ENCODE data around the gene TMEM74B. TPM values are rescaled to one million over a fixed set of nuclear protein-coding genes. Genes with fewer than 3 reads are reported as not detected.
"Not testable (repeated sequence)": the region's sequence is repeated elsewhere in the genome, so short reads cannot be mapped to it uniquely, and the experiment has no call there.

Gene TMEM74B
- polyA plus RNA-seq (ENCODE audit: insufficient read depth in 1 of 5, insufficient read length in 5 of 5, low replicate concordance in 1 of 5) = 10 to 100 TPM; 10.3 to 16.0 (median 12.1) TPM
- long read RNA-seq, donor 1 = 0 reads
- long read RNA-seq, donor 2, partial matches to known transcripts = 0 of 1 reads
- long read RNA-seq, donor 2, other reads (novel, unspliced or antisense) = 0 of 1 reads
- long read RNA-seq, donor 3, partial matches to known transcripts = 0 of 2 reads
- long read RNA-seq, donor 3, other reads (novel, unspliced or antisense) = 0 of 2 reads
- long read RNA-seq, donor 4, partial matches to known transcripts = 0 of 1 reads
- long read RNA-seq, donor 4, other reads (novel, unspliced or antisense) = 0 of 1 reads
- long read RNA-seq, donor 5, partial matches to known transcripts = 9 of 12 reads
- long read RNA-seq, donor 5, other reads (novel, unspliced or antisense) = 0 of 12 reads
- long read RNA-seq, donor 6, partial matches to known transcripts = 0 of 1 reads
- long read RNA-seq, donor 6, other reads (novel, unspliced or antisense) = 0 of 1 reads
- long read RNA-seq, donor 7, partial matches to known transcripts = 0 of 4 reads
- long read RNA-seq, donor 7, other reads (novel, unspliced or antisense) = 0 of 4 reads
- long read RNA-seq, donor 8 = 0 reads

DNA sequence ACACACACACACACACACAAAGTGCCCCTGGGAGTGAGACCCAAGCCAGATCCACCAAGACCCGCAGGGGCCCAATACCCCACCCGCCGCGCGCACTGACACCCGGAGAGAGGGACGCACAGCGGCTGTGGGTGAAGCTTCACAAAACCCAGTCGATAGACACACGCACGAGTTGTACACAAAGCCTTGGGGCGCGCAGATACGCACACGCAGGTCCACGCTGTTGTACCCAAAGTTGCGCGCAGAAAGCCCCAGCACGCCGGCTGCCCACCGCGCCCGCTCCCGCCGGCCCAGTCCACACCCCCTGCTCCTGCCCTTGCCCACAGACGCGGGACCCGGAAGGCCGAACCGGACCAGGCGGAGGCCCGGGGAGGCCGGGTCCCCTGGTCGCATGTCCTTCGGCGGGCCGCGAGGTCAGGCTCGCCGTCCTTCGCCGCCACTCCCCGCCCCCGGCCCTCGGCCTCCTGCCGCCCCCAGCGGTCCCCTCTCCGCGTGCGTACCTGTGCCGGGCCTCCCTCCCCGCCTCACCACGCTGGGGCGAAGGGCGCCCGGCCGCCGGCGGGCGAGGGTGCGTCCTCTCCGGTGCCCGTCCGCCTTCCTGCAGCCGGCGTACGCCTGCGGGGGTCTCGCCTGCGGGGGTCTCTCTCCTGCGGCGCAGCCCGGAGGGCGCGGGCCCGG is at the start of gene TMEM74B:
Gene TMEM74B (minus strand): TSS at position 344 of the 678 bp plus-strand sequence. CDS start 1,180 bp downstream, outside the sequence.
- DNase-seq = no peak

DNA sequence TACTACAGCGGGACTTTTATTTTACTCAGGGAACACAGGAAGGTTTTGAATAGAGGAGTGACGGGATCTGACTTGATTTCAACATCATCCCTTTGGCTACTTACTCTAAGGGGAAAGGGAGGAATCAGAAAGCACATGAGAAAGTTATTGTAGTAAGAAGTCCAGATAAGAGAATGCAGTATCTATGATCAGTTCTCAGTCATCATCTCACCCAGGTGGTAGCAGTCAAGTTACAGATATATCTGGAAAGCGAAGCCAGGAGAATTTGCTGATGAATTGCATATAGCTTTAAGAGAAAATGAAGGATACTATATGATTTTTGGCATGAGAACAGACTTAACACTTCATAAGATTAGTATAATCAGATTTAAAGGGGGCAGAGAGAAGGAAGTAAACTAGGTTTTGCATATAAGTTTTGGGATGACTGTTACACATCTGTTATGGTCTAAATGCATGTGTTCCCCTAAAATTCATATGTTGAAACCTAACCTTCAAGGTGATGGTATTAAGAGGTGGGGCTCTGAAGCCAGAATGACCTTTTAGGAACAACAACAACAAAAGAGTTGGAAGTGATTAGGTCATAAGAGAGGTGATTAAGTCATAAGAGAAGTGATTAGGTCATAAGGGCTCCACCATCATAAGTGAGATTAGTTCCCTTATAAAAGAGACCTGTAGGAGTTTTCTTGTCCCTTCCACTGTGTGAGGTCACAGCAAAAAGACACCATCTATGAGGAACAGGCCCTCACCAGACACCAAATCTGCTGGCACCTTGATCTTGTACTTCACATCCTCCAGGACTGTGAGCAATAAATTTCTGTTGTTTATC is 47.7 kb upstream of the TMEM74B start:
- peak in 1 of 2 donors; percentile 38 for DNase-seq

DNA sequence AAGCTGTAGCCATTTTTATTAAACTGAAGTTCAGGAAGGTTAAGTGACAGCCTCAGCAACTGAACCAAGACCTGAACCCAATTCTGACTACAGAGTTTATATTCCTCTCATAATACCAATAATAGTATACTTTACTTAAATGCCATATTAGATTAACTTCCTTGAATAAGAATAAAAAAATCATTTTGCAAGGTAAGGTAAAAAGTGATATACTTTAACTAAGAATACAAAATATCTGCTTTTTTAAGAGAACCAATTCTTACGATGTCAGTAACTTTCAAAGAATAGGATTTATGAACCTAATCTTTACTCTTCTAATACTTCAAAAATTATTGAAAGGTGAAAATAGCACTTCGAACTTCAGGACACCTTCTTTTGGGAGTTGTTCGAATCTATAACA is 44.8 kb upstream of the TMEM74B start:
- no peak for DNase-seq

DNA sequence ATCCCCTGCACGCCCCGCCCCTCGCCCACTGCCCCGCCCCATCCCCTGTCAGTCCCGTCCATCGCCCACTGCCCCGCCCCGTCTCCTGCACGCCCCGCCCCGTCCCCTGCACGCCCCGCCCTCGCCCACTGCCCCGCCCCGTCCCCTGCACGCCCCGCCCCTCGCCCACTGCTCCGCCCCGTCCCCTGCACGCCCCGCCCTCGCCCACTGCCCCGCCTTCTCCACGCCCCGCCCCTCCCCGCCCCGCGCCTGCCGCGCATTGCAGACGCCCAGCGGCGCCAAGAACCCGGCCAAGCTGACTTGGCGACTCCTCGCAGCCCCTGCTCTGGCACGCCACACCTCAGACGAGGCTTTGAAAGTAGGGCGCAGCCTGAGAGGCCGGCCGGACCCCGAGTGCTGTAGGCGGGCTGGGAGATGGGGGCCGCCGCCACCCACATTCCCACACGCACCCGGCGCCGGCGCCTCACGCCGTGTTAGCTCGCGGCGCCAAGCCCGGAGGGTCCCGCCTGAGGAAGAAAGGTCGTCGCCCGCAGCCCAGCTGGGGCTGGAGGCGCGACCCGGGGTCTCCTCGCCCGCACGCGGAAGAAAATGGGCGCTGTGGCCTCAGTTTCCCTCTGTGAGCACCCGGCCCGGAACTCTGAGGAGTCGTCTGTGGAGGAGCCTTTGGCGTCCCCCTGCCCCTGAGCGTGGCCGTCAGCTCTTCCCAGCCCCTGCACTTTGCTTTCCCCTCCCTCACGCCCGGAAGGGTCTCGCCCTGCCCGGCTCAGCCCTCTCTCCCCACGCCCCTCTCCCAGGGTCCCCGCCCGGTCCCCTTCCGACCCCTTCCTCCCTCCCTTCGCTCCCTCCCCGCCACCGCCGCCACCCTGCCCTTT is 41.2 kb upstream of the TMEM74B start, which contains the start of gene RAD21L1:
Gene RAD21L1 (plus strand): TSS at position 262 of the 872 bp plus-strand sequence. CDS start 2,410 bp downstream, outside the sequence.
- peak; percentile 56 to 58 for DNase-seq

DNA sequence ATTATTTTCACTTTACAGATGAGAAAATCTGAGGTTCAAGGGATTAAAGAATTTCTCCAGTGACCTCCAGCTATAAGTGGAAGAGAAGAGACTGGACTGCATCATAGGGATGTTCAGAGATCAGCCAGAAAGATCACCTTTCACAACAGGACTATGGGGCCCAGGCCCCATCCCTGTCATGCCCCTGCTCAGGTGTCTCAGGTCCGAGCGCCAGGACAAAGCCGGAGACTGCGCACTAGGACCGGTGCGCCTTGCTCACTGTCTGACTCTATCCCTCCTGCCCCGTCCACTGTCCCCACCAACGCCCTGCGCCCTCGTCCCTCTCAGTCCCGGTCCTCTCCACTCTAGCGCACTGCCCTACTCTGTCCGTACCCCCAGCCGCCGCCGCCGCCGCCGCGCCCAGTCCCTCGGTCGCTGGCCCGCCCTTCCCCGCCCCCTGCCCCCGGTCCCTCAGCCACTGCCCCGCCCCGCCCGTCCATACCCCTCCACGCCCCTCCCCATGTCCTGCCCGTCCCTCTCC is 40.5 kb upstream of the TMEM74B start:
- no peak for DNase-seq

DNA sequence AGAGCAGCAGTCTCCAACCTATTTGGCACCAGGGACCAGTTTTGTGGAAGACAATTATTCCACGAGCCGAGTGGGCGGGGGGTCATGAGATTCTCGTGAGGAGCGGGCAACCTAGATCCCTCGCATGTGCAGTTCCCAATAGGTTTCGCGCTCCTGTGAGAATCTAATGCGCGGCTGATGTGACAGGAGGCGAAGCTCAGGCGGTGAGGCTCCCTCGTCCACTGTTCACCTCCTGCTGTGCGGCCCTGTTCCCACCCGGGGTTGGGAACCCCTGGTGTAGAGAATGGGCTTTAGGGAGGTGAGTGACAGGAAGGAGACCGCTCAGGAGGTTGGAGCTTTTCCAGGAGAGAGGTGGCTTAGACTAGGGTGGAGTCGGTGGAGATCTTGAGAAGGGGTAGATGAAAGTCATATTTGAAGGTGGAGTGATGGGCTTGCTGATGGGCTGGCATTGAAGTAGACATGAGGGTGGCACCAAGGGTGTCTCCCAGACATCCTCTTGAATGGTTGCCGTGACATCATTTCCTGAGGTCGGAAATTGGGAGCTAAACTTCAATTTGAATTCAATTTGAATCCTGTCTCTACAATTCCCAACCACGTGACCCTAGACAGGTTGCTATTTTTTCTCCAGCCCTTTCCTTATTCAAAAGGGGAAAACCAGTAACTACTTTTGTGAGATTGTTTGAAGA is 39.6 kb upstream of the TMEM74B start:
- no peak for DNase-seq

DNA sequence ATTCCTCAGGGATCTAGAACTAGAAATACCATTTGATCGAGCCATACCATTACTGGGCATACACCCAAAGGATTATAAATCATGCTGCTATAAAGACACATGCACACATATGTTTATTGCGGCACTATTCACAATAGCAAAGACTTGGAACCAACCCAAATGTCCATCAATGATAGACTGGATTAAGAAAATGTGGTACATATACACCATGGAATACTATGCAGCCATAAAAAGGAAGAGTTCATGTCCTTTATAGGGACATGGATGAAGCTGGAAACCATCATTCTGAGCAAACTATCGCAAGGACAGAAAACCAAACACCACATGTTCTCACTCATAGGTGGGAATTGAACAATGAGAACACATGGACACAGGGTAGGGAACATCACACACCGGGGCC is 38.0 kb upstream of the TMEM74B start:
- not testable (repeated sequence) for DNase-seq

DNA sequence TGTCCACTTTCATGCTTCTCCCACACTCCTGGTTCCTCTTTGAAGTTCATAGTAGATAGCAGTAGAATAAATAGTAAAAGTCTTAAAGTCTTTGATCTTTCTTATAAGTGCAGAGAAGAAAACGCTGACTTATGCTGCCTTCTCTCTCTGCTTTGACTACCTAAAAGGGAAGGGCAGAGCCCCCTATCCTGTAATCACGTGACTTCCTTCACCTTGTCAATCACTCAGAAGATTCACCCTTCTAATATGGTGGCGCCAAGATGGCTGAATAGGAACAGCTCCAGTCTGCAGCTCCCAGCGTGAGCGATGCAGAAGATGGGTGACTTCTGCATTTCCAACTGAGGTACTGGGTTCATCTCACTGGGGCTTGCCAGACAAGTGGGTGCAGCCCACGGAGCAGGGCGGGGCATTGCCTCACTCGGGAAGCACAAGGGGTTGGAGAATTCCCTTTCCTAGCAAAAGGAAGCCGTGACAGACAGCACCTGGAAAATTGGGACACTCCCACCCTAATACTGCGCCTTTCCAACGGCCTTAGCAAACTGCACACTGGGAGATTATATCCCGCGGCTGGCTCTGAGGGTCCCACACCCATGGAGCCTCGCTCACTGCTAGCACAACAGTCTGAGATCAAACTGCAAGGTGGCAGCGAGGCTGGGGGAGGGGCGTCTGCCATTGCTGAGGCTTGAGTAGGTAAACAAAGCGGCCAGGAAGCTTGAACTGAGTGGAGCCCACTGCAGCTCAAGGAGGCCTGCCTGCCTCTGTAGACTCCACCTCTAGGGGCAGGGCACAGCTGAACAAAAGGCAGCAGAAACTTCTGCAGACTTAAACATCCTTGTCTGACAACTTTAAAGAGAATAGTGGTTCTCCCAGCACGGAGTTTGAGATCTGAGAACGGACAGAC is 32.0 kb upstream of the TMEM74B start:
- DNase-seq = not testable (repeated sequence)

DNA sequence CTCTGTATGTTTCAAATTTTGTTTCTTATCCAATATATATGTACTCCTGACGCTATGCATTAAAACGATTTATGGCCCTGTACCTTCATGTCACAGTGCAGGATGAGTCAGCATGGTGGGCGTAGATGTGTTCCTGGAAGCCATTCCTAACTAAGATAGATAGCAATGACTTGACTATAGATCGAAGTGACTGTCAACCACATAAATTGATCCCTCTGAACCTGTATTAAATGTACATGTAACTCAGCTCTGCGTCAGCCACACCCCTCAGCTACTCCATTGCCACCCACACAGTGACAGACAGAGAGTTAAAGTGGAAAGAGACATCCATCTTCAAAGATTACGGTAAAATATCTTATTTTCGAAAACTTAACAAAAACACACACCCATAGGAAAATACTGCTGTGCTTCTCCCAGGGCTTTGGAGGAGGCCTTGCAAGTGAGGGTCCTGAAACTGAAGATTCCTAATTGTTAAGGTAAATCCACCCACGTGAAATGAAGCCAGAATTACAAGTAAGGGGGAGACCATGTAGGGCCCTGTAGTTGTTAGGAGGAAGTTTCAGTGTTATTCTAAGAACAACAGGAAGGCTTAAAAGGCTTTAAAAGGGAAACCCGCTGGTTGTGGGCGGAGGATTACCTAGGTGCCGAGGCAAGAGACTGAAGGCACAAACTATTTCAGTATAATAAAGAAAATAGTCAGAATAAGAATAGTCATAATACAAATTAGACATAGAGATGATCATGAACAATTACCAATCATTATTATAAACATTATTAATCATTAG is 30.8 kb upstream of the TMEM74B start:
- DNase-seq = no peak

DNA sequence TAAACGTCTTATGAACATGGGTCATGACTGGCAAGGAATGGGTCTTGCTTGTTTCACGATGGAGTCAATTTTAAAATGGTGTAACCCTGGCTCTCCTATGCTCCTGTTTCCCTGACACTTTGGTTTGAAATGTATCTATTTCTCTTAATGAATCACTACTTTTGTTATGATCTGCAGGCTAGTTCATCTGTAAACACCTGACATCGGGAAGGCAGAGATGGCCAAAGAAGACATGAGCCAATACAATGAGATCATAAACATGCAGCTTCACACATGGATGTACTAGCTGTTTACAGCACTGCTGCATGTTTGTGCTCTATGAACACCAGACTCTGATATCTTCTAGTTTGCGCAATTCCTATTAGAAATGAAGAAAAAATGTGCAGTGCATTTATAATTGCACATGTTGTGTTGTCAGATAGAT is 30.1 kb upstream of the TMEM74B start:
- no peak for DNase-seq

DNA sequence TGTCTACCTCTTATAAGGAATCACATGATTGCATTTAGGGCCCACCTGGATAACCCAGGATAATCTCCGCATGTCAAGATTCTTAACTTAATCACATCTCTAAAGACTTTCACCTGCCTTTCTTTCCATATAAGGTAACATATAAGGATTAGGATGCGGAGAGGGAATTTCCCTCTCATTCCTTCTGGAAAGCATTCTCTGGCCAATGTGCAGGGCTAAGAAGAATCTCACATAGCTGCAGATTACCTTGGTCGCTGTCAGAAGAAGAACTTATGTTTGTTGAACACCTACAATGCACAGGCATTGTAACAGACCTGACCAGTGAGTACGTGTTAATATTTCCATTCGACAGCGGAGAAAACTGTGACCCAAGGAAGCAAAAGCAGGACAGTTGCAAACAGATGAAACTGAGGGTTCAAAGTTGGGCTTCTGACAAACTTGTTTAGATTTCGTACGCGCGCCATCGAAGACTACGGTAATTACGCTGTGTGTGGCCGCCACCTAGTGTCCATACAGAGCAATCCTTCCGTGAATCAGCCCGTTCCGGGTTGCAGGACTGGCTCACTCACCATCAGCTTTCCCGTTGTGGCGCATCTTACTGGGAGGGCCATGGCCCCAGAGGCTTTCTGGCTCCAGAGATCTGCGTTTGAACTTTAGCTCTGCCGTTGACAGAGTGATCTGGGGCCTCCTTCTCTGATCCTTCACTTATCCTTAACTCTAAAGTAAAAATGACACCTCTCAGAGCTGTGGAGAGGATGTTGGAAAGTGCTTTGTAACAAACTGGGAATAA is 28.0 kb upstream of the TMEM74B start:
- DNase-seq = peak; percentile 59 to 62

DNA sequence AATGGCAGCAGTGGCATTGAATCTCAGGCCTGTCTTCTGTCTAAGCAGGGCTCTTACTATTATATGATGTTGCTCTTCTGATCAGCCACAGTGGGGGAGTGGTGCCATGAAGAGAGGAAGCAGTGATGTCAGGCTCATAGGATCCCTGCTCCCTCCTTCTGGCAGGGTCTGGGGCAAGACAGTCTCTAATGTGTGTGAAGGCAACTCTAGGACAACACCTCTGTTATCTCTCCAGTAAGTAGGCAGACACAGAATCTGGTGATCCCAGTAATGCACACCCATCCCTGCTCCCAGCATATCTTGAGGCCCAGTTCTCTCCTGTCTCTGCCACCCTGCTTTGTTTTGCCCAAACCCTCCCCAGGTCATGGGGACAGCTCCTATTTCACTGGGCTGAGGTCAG is 27.2 kb upstream of the TMEM74B start:
- no peak for DNase-seq

DNA sequence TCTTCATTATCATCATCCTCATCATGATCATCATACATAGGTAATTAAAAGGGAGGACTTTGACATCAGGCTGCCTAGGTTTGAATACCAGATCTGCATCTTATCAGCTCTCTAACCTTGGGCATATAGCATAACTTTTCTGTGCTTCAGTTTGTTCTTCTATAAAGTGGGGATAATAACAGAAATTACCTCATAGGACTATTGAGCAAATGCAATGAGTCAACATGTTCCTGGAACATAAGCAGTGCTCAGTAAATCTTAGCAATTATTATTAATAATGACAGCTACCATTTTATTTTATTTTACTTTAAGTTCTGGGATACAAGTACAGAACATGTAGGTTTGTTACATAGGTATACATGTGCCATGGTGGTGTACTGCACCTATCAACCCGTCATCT is 25.7 kb upstream of the TMEM74B start:
- no peak for DNase-seq

DNA sequence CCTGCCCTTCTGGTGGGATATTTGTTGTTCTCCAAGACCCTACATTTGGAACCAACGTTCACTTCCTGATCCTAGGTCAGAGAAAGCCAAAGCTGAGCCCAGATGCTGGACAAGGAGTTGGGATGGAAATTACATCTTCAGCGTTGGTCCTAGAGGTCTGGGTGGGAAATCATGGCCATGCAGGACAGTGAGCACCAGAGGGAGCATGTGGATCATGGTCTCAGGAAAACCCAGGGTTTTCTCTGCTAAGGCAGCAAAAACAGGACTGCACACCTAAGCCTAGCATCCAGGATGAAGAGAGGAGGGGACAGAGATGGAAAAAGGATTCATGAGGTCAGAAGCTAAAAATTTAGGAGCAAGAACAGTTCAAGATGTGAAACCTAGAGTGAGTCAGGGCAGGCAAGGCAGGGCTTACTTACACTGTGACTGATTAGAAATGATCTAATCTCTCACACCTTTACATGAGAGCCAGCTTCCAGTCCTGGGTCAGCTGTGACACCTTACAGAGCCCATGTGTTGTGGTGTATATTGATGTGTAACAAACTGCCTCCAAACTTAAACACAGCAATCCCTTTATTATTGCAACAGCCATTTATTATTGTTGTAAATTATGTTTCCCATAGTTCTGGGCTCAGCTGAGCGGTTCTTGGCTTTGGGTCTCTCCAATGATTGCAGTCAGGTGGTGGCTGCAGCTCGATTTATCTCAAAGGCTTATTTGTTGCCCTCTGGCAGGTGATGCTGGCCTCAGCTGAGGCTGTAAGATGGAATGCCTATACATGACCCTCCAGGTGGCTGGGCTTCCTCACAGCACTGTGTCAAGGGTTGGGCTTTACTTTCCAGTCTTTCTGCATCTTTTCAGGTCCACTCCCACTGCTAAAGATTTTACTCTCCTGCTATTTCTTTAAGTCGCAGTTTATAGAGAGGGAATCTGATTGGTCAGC is 24.9 kb upstream of the TMEM74B start:
- no peak for DNase-seq

DNA sequence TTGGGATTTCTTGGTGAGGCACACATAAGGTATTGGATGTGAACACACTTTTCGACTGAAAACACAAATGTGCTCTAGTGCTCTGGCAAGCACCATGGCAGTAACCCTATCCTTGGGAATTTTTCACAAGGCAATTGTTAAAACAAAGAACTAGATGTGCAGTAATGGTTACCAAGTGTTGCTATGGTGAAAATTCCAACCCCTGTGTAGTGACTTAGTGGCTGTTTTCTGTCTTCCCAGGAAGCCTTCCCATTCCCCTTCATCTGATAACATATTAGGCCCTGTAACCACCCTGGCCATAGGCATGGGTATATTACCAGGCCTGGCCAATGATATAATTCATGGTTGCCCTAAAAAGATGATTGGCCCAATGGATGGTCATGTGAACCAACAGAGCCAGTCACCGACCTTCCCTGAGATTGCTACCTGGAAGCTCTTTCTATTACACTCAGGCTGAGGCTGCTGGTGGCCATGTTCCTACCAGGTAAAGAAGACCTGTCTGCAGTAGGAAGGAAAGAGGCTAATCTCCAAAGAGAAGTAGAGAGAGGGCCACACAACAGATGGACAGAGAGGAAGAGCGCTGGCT is 22.6 kb upstream of the TMEM74B start:
- DNase-seq = no peak
